ENCODE data around the gene CASZ1. TPM values are rescaled to one million over a fixed set of nuclear protein-coding genes. Genes with fewer than 3 reads are reported as not detected.

CASZ1 gene

DNA sequence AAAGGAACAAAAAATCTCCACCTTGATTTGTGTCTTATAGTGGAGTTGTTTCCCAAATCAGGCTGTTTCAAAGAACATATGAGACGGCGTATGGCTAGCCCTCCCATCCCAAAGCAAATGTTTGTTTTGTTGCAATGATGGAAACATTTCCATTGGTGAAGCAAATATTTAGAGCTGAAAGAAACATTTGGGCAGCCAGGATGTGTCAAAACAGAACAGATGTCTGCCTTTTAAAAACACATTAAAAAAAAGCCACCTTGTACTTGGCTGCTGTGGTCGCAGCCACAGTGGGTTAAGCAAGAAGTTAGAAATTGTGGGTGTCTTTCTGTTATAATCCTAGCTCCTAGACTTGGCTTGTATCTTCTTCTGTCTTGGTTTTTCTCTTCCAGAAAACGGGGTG lies 205.4 kb downstream of the CASZ1 start:
- WGBS: 83% methylated on average over 3 of the region's 4 CpGs
- Histone ChIP-seq H2AK5ac (ENCODE audit: low read length, severe bottlenecking) (no peak overlapping the region), H2BK12ac (ENCODE audit: low read length in 2 of 2) (no peak overlapping the region), H2BK120ac (ENCODE audit: low read depth, low read length) (no peak overlapping the region), H4K91ac (ENCODE audit: low read length) (no peak overlapping the region), H3K23ac (ENCODE audit: low read length in 2 of 2) (no peak overlapping the region), H3K14ac (ENCODE audit: low read length in 2 of 2) (no peak overlapping the region), H3K4ac (ENCODE audit: low read depth in 1 of 2, low read length in 2 of 2) (no peak overlapping the region), H2AFZ (ENCODE audit: low read depth, low read length) (no peak overlapping the region), H3K4me3 (ENCODE audit: insufficient read depth in 1 of 2, low read depth in 1 of 2, low read length in 2 of 2) (no peak overlapping the region), H3K4me1 (ENCODE audit: control insufficient read depth, insufficient read depth, low read depth, low read length) (no peaks in the 10 kb centered on the region), H3K9ac (ENCODE audit: low read length) (no peak overlapping the region), H3K36me3 (ENCODE audit: control insufficient read depth in 1 of 2, insufficient read depth in 2 of 2, low read depth in 1 of 2, low read length in 2 of 2) (no peaks in the 10 kb centered on the region), H3K27me3 (ENCODE audit: control insufficient read depth in 1 of 2, insufficient read depth in 1 of 2, low read length in 2 of 2) (no peaks in the 10 kb centered on the region), H2BK15ac (ENCODE audit: low read depth, poor library complexity, severe bottlenecking) (no peak overlapping the region), H2BK5ac (ENCODE audit: low read depth, low read length, poor library complexity, severe bottlenecking) (no peak overlapping the region), H3K79me1 (replicated peaks; ENCODE audit: low read length, poor library complexity, severe bottlenecking) (peaks cover 22% of the 10 kb centered on the region), H4K8ac (ENCODE audit: low read length) (no peak overlapping the region), H3K18ac (ENCODE audit: low read depth in 1 of 2, low read length in 2 of 2) (no peak overlapping the region), H3K4me2 (ENCODE audit: low read length, poor library complexity, severe bottlenecking) (no peak overlapping the region), H3K27ac (ENCODE audit: low read length, poor library complexity, severe bottlenecking) (no peak overlapping the region), H3K9me3 (ENCODE audit: control insufficient read depth, low read length) (no peaks in the 10 kb centered on the region)
- peak; percentile 14 for DNase-seq

DNA sequence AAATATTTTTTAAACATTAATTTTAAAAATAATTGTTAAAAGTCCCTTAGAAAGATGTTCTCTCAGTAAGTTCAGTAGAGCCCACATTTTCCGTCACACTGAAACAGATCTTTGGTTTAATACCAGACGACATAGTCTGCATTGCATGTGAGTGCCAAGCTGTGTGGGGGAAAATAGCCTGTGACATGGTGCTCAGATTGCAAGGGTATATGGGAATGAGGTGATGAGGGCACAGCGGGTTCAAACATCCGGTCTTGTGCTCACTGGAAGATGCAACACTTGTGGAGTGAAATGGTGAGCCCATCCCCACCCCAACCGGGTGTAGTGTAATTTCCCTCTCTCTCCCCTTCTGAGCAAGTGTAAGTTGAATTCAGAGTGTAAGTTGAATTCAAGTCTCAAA lies 207.4 kb downstream of the CASZ1 start:
- Histone ChIP-seq H2BK120ac (ENCODE audit: low read depth, low read length) (no peak overlapping the region), H3K36me3 (ENCODE audit: control insufficient read depth in 1 of 2, insufficient read depth in 2 of 2, low read depth in 1 of 2, low read length in 2 of 2) (no peaks in the 10 kb centered on the region), H3K4me2 (ENCODE audit: low read length, poor library complexity, severe bottlenecking) (no peak overlapping the region), H3K4ac (ENCODE audit: low read depth in 1 of 2, low read length in 2 of 2) (no peak overlapping the region), H2BK15ac (ENCODE audit: low read depth, poor library complexity, severe bottlenecking) (no peak overlapping the region), H3K27ac (ENCODE audit: low read length, poor library complexity, severe bottlenecking) (no peak overlapping the region), H4K8ac (ENCODE audit: low read length) (no peak overlapping the region), H2BK12ac (ENCODE audit: low read length in 2 of 2) (no peak overlapping the region), H3K27me3 (ENCODE audit: control insufficient read depth in 1 of 2, insufficient read depth in 1 of 2, low read length in 2 of 2) (no peaks in the 10 kb centered on the region), H4K91ac (ENCODE audit: low read length) (no peak overlapping the region), H3K4me1 (ENCODE audit: control insufficient read depth, insufficient read depth, low read depth, low read length) (peaks cover 2% of the 10 kb centered on the region), H3K18ac (ENCODE audit: low read depth in 1 of 2, low read length in 2 of 2) (no peak overlapping the region), H3K23ac (ENCODE audit: low read length in 2 of 2) (no peak overlapping the region), H2AK5ac (ENCODE audit: low read length, severe bottlenecking) (no peak overlapping the region), H3K9ac (ENCODE audit: low read length) (no peak overlapping the region), H3K9me3 (ENCODE audit: control insufficient read depth, low read length) (no peaks in the 10 kb centered on the region), H3K14ac (ENCODE audit: low read length in 2 of 2) (no peak overlapping the region), H2AFZ (ENCODE audit: low read depth, low read length) (no peak overlapping the region), H2BK5ac (ENCODE audit: low read depth, low read length, poor library complexity, severe bottlenecking) (no peak overlapping the region), H3K79me1 (replicated peaks; ENCODE audit: low read length, poor library complexity, severe bottlenecking) (peaks cover 13% of the 10 kb centered on the region), H3K4me3 (ENCODE audit: insufficient read depth in 1 of 2, low read depth in 1 of 2, low read length in 2 of 2) (no peak overlapping the region)
- WGBS: 94% methylated on average over 5 of the region's 5 CpGs
- no peak for DNase-seq

DNA sequence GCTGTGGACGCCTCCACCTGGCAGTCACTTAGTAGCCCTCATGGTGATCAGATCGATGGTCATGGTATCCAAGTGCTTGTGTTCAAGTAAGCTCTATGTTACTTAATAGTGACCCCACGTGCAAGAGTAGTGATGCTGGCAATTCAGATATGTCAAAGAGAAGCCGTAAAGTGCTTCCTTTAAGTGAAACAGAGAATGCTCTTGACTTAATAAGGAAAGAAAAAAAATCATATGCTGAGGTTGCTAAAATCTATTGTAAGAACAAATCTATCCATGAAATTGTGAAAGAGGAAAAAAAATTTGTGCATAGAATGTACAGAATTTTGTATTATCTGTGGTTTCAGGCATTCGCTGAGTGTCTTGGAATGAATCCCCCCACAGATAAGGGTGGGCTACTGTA lies 207.8 kb downstream of the CASZ1 start:
- Histone ChIP-seq H2AK5ac (ENCODE audit: low read length, severe bottlenecking) (no peak overlapping the region), H4K8ac (ENCODE audit: low read length) (no peak overlapping the region), H3K4ac (ENCODE audit: low read depth in 1 of 2, low read length in 2 of 2) (no peak overlapping the region), H3K18ac (ENCODE audit: low read depth in 1 of 2, low read length in 2 of 2) (no peak overlapping the region), H3K79me1 (replicated peaks; ENCODE audit: low read length, poor library complexity, severe bottlenecking) (peaks cover 12% of the 10 kb centered on the region), H2AFZ (ENCODE audit: low read depth, low read length) (no peak overlapping the region), H3K9me3 (ENCODE audit: control insufficient read depth, low read length) (no peaks in the 10 kb centered on the region), H3K23ac (ENCODE audit: low read length in 2 of 2) (no peak overlapping the region), H3K36me3 (ENCODE audit: control insufficient read depth in 1 of 2, insufficient read depth in 2 of 2, low read depth in 1 of 2, low read length in 2 of 2) (no peaks in the 10 kb centered on the region), H3K27ac (ENCODE audit: low read length, poor library complexity, severe bottlenecking) (no peak overlapping the region), H3K14ac (ENCODE audit: low read length in 2 of 2) (no peak overlapping the region), H4K91ac (ENCODE audit: low read length) (no peak overlapping the region), H2BK120ac (ENCODE audit: low read depth, low read length) (no peak overlapping the region), H2BK12ac (ENCODE audit: low read length in 2 of 2) (no peak overlapping the region), H3K4me2 (ENCODE audit: low read length, poor library complexity, severe bottlenecking) (no peak overlapping the region), H3K4me1 (ENCODE audit: control insufficient read depth, insufficient read depth, low read depth, low read length) (peaks cover 2% of the 10 kb centered on the region), H3K27me3 (ENCODE audit: control insufficient read depth in 1 of 2, insufficient read depth in 1 of 2, low read length in 2 of 2) (no peaks in the 10 kb centered on the region), H3K4me3 (ENCODE audit: insufficient read depth in 1 of 2, low read depth in 1 of 2, low read length in 2 of 2) (no peak overlapping the region), H3K9ac (ENCODE audit: low read length) (no peak overlapping the region), H2BK5ac (ENCODE audit: low read depth, low read length, poor library complexity, severe bottlenecking) (no peak overlapping the region), H2BK15ac (ENCODE audit: low read depth, poor library complexity, severe bottlenecking) (no peak overlapping the region)
- no peak for DNase-seq
- 90% methylated on average over 4 of the region's 5 CpGs for WGBS

Small RNAs within 50 kb of the gene (small RNA-seq; reads per million reads assigned to genes)
- gene RN7SL614P (ENCODE audit: low read depth): not detected

All from mesenchymal stem cell (in vitro differentiated cells and primary cell).